Peyer's patch (tissue), 4 donors: ENCODE results near the gene DLD.

Source experiments
- POLR2A ChIP-seq, 2 donors: fragments of 450-650 bp; IDR thresholded peaks; one replicate each; pipeline ENCODE4 v1.5.1; 2017; ENCODE audit warnings: antibody characterized with exemption in 2 of 2, mild to moderate bottlenecking in 2 of 2, moderate library complexity in 2 of 2
- TF ChIP-seq, protein P1 (sequence below), 6 experiments: fragments of 450-650 bp in 4 of 6; fragments of 200-600 bp in 2 of 6; sonication (generic) in 1 of 6; IDR thresholded peaks; one replicate each; pipeline ENCODE4 v1.5.1; 2017 to 2019; ENCODE audit warnings: antibody characterized with exemption in 6 of 6, mild to moderate bottlenecking in 3 of 6, moderate library complexity in 1 of 6

DNA sequence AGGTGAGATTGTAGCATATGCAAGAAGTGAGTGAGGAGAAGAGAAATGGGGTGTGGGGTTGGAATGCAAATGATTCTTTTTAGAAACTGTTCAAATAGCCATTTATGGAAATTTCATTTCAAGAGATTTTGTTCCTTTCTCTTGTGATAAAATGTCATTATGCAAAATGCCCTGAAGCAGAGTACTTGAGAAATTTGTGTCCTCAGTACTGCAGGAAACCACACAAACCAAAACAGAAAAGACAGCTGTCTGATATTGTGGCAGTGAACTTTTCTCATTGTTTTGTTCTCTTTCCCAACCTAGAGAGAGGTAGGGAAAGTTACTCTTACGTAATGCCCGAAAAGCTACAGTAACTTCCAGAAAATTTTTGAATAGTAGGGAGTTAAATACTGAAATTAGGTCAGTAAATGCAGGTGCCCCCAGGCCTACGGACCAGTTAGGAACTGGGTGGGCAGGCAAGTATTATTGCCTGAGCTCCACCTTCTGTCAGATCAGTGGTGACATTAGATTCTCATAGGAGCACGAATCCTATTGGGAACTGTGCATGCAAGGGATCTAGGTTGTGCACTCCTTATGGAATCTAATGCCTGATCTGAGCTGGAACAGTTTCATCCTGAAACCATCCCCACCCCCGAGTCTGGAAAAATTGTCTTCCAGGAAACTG lies 34.0 kb downstream of the DLD start:
- TF ChIP-seq, protein P1, sequence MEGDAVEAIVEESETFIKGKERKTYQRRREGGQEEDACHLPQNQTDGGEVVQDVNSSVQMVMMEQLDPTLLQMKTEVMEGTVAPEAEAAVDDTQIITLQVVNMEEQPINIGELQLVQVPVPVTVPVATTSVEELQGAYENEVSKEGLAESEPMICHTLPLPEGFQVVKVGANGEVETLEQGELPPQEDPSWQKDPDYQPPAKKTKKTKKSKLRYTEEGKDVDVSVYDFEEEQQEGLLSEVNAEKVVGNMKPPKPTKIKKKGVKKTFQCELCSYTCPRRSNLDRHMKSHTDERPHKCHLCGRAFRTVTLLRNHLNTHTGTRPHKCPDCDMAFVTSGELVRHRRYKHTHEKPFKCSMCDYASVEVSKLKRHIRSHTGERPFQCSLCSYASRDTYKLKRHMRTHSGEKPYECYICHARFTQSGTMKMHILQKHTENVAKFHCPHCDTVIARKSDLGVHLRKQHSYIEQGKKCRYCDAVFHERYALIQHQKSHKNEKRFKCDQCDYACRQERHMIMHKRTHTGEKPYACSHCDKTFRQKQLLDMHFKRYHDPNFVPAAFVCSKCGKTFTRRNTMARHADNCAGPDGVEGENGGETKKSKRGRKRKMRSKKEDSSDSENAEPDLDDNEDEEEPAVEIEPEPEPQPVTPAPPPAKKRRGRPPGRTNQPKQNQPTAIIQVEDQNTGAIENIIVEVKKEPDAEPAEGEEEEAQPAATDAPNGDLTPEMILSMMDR (IDR thresholded peaks at IDR 0.05): no peak
- no peak for TF ChIP-seq POLR2A (IDR thresholded peaks at IDR 0.05)
